ENCODE results near the gene NMT1. TPM values are rescaled to one million over a fixed set of nuclear protein-coding genes. Genes with fewer than 3 reads are reported as not detected.

Gene NMT1
- total RNA-seq, 1 experiment from 2014 or later = 173 TPM

- no peak for TF ChIP-seq CTCF (IDR thresholded peaks at IDR 0.05; ENCODE audit: insufficient read depth in 1 of 2, low read depth in 1 of 2, low read length in 1 of 2, severe bottlenecking in 1 of 2, unreplicated experiment in 1 of 2)
- no peak overlapping the region for H3K4me3 Mint-ChIP-seq (ENCODE audit: unreplicated experiment)
- H3K9me3 Mint-ChIP-seq (ENCODE audit: unreplicated experiment) = no peaks in the 10 kb centered on the region
- H3K9me3 ChIP-seq = no peaks in the 10 kb centered on the region
- H3K27ac Mint-ChIP-seq (ENCODE audit: unreplicated experiment) = peak overlapping the region; percentile 75
- ChIA-PET CTCF (interaction anchor here (2.0 kb wide), 1 partner anchor 31 kb away, joined by 8 read pairs; the partner anchor contains the start of gene ACBD4), POLR2A (interaction anchor here (0.6 kb wide), 2 partner anchors 106 to 160 kb away, joined by 3 to 4 read pairs; no protein-coding TSS in a partner anchor)
- no peak for DNase-seq
- peaks cover 3% of the 10 kb centered on the region for H3K36me3 ChIP-seq (ENCODE audit: control insufficient read depth, insufficient read depth, low read length)
- H3K36me3 Mint-ChIP-seq (ENCODE audit: insufficient read depth, unreplicated experiment) = peaks cover 96% of the 10 kb centered on the region
- no peaks in the 10 kb centered on the region for H3K27me3 Mint-ChIP-seq (ENCODE audit: insufficient read depth, unreplicated experiment)
- intact Hi-C loops (cut with micrococcal nuclease; ENCODE audit: unreplicated experiment) = no loop called here
- no peak overlapping the region for H3K4me3 ChIP-seq (ENCODE audit: low read depth, low read length)
- H3K4me1 ChIP-seq = peaks cover 5% of the 10 kb centered on the region; the same call in 1 of the 2 replicates
- no peaks in the 10 kb centered on the region for H3K27me3 ChIP-seq (replicated peaks; ENCODE audit: control insufficient read depth, insufficient read depth, low read length)
- H3K4me1 Mint-ChIP-seq (ENCODE audit: low read depth, unreplicated experiment) = peaks cover 3% of the 10 kb centered on the region
- no TSS peak for BruUV-seq (replicated peaks)
Measured at GRCh38 chr17:45104029-45104428, 42.9 kb downstream of the NMT1 start.

DNA sequence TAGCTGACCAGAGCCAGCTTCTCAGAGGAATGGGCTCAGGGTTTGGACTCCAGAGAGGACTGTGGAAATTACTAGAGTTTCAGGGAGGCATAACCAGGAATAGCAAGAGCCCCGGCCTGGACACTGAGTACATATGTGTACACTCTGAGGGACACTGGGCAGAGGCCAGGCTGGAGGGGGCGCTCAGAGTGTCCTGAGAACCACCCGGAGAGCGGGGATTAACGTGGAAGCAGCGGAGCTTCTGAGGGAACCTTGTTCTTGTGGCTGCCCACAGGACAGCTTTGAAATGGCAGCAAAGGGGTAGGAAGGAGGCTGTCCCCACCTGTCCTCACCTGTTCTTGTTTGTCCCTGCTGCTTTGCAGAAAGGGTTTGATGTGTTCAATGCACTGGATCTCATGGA is 43.4 kb downstream of the NMT1 start:
- no TSS peak for BruUV-seq (replicated peaks)
- ChIA-PET POLR2A (interaction anchor here (0.6 kb wide), 1 partner anchor 106 kb away, joined by 4 read pairs; no protein-coding TSS in a partner anchor), CTCF (interaction anchor here (2.0 kb wide), 1 partner anchor 31 kb away, joined by 8 read pairs; the partner anchor contains the start of gene ACBD4)
- Mint-ChIP-seq H3K4me1 (ENCODE audit: low read depth, unreplicated experiment) (no peaks in the 10 kb centered on the region), H3K4me3 (ENCODE audit: unreplicated experiment) (no peak overlapping the region), H3K9me3 (ENCODE audit: unreplicated experiment) (no peaks in the 10 kb centered on the region), H3K36me3 (ENCODE audit: insufficient read depth, unreplicated experiment) (peaks cover 96% of the 10 kb centered on the region), H3K27ac (ENCODE audit: unreplicated experiment) (peak overlapping the region; percentile 75), H3K27me3 (ENCODE audit: insufficient read depth, unreplicated experiment) (no peaks in the 10 kb centered on the region)
- no peak for DNase-seq
- H3K27me3 ChIP-seq (replicated peaks; ENCODE audit: control insufficient read depth, insufficient read depth, low read length) = no peaks in the 10 kb centered on the region
- TF ChIP-seq CTCF (IDR thresholded peaks at IDR 0.05; ENCODE audit: insufficient read depth in 1 of 2, low read depth in 1 of 2, low read length in 1 of 2, severe bottlenecking in 1 of 2, unreplicated experiment in 1 of 2) = no peak
- H3K4me3 ChIP-seq (ENCODE audit: low read depth, low read length) = no peak overlapping the region
- H3K36me3 ChIP-seq (ENCODE audit: control insufficient read depth, insufficient read depth, low read length) = peaks cover 3% of the 10 kb centered on the region
- no peaks in the 10 kb centered on the region for H3K9me3 ChIP-seq
- H3K4me1 ChIP-seq = peaks cover 5% of the 10 kb centered on the region; the same call in 1 of the 2 replicates
- intact Hi-C loops (cut with micrococcal nuclease; ENCODE audit: unreplicated experiment) = no loop called here

GRCh38 chr17:45104907-45105624 is 43.9 kb downstream of the NMT1 start:
- Histone ChIP-seq H3K4me1 (peaks cover 5% of the 10 kb centered on the region; the same call in 1 of the 2 replicates), H3K27me3 (replicated peaks; ENCODE audit: control insufficient read depth, insufficient read depth, low read length) (no peaks in the 10 kb centered on the region), H3K36me3 (ENCODE audit: control insufficient read depth, insufficient read depth, low read length) (peaks cover 3% of the 10 kb centered on the region), H3K9me3 (no peaks in the 10 kb centered on the region), H3K4me3 (ENCODE audit: low read depth, low read length) (no peak overlapping the region)
- peaks cover 95% of the 10 kb centered on the region for H3K36me3 Mint-ChIP-seq (ENCODE audit: insufficient read depth, unreplicated experiment)
- BruUV-seq (replicated peaks) = no TSS peak
- intact Hi-C loops (cut with micrococcal nuclease; ENCODE audit: unreplicated experiment) = no loop called here
- no peak for DNase-seq
- ChIA-PET CTCF (interaction anchor here (2.0 kb wide), 1 partner anchor 30 kb away, joined by 8 read pairs; the partner anchor contains the start of gene ACBD4), POLR2A (no interaction called here)
- no peak overlapping the region for H3K4me3 Mint-ChIP-seq (ENCODE audit: unreplicated experiment)
- no peak overlapping the region for H3K27ac Mint-ChIP-seq (ENCODE audit: unreplicated experiment)
- no peaks in the 10 kb centered on the region for H3K4me1 Mint-ChIP-seq (ENCODE audit: low read depth, unreplicated experiment)
- H3K9me3 Mint-ChIP-seq (ENCODE audit: unreplicated experiment) = no peaks in the 10 kb centered on the region
- no peaks in the 10 kb centered on the region for H3K27me3 Mint-ChIP-seq (ENCODE audit: insufficient read depth, unreplicated experiment)
- TF ChIP-seq CTCF (IDR thresholded peaks at IDR 0.05; ENCODE audit: insufficient read depth in 1 of 2, low read depth in 1 of 2, low read length in 1 of 2, severe bottlenecking in 1 of 2, unreplicated experiment in 1 of 2) = peak in 1 of 2 experiments; percentile 8

Data from Caco-2 (cell line).